H9 (cell line): Measurements from ENCODE around the gene CHRM5. TPM values are rescaled to one million over a fixed set of nuclear protein-coding genes. Genes with fewer than 3 reads are reported as not detected.

Experiments used
- DNase-seq: peaks from one replicate; pipeline ENCODE4 v3.0.0-alpha.2; 2017
- H2AFZ ChIP-seq: one replicate; pipeline ENCODE4 v1.6.1; 2013; ENCODE audit warnings: mild to moderate bottlenecking, low read length, control low read depth, moderate library complexity
- H2AK5ac ChIP-seq: 2 replicates; pipeline ENCODE4 v1.6.1; 2013; ENCODE audit warnings: low read length, control low read depth, mixed read lengths; ENCODE audit not compliant: insufficient read length
- H2BK120ac ChIP-seq: one replicate; pipeline ENCODE4 v1.6.1; 2013; ENCODE audit warnings: low read depth, mild to moderate bottlenecking, low read length, control low read depth, inconsistent platforms; ENCODE audit not compliant: poor library complexity, severe bottlenecking
- H2BK12ac ChIP-seq: 2 replicates; pipeline ENCODE4 v1.6.1; 2013; ENCODE audit warnings: low read length, control low read depth, mixed read lengths, low read depth; ENCODE audit not compliant: insufficient read length
- H2BK15ac ChIP-seq: 2 replicates; pipeline ENCODE4 v1.6.1; 2013; ENCODE audit warnings: low read depth, low read length, control low read depth
- H2BK20ac ChIP-seq: one replicate; pipeline ENCODE4 v1.6.1; 2013; ENCODE audit warnings: low read depth, mild to moderate bottlenecking, low read length, control low read depth, inconsistent platforms; ENCODE audit not compliant: poor library complexity, severe bottlenecking
- H2BK5ac ChIP-seq: 2 replicates; pipeline ENCODE4 v1.6.1; 2013; ENCODE audit warnings: low read length, control low read depth, mixed read lengths; ENCODE audit not compliant: insufficient read length
- H3K14ac ChIP-seq: 2 replicates; pipeline ENCODE4 v1.6.1; 2013; ENCODE audit warnings: low read length, control low read depth; ENCODE audit not compliant: insufficient read depth
- H3K18ac ChIP-seq: 2 replicates; pipeline ENCODE4 v1.6.1; 2013; ENCODE audit warnings: low read depth, mild to moderate bottlenecking, mixed read lengths, low read length, control low read depth; ENCODE audit not compliant: insufficient read length
- H3K23ac ChIP-seq: 2 replicates; pipeline ENCODE4 v1.6.1; 2013; ENCODE audit warnings: low read length, control low read depth, mixed read lengths, low read depth; ENCODE audit not compliant: insufficient read length
- H3K23me2 ChIP-seq: 2 replicates; pipeline ENCODE4 v1.6.1; 2013; ENCODE audit warnings: low read depth, mild to moderate bottlenecking, mixed read lengths, low read length, control low read depth; ENCODE audit not compliant: insufficient read length, poor library complexity, severe bottlenecking
- H3K27ac ChIP-seq: 2 replicates; pipeline ENCODE4 v1.5.1; 2013; ENCODE audit warnings: low read length, control low read depth, mixed read lengths, low read depth; ENCODE audit not compliant: insufficient read length
- H3K27me3 ChIP-seq: 2 replicates; pipeline ENCODE4 v1.6.1; 2013; ENCODE audit warnings: low read length, control low read depth, inconsistent platforms; ENCODE audit not compliant: insufficient read depth
- H3K4ac ChIP-seq: 2 replicates; pipeline ENCODE4 v1.6.1; 2013; ENCODE audit warnings: low read depth, mild to moderate bottlenecking, control low read depth, inconsistent platforms, low read length, moderate library complexity
- H3K4me1 ChIP-seq: 2 replicates; pipeline ENCODE4 v1.6.1; 2013; ENCODE audit warnings: low read length, control low read depth, inconsistent platforms; ENCODE audit not compliant: insufficient read depth
- H3K4me2 ChIP-seq: 2 replicates; pipeline ENCODE4 v1.6.1; 2013; ENCODE audit warnings: low read length, control low read depth, mixed read lengths; ENCODE audit not compliant: insufficient read length, insufficient read depth
- H3K56ac ChIP-seq: 2 replicates; pipeline ENCODE4 v1.6.1; 2013; ENCODE audit warnings: low read depth, mild to moderate bottlenecking, mixed read lengths, low read length, control low read depth; ENCODE audit not compliant: insufficient read length
- H3K79me1 ChIP-seq: 2 replicates; pipeline ENCODE4 v1.6.1; 2013; ENCODE audit warnings: low read depth, mild to moderate bottlenecking, moderate library complexity, low read length, control low read depth, inconsistent platforms; ENCODE audit not compliant: insufficient read depth, poor library complexity, severe bottlenecking
- H3K79me2 ChIP-seq: 2 replicates; pipeline ENCODE4 v1.6.1; 2013; ENCODE audit warnings: low read length, control low read depth, inconsistent platforms; ENCODE audit not compliant: insufficient read depth
- H3K9ac ChIP-seq: 2 replicates; pipeline ENCODE4 v1.6.1; 2013; ENCODE audit warnings: low read length, control low read depth, mixed read lengths; ENCODE audit not compliant: insufficient read length; ENCODE audit errors: extremely low read depth
- H3K9me3 ChIP-seq: one replicate; pipeline ENCODE4 v1.6.1; 2013; ENCODE audit warnings: low read depth, low read length, inconsistent platforms; ENCODE audit not compliant: control insufficient read depth
- H3T11ph ChIP-seq: one replicate; pipeline ENCODE4 v1.6.1; 2013; ENCODE audit warnings: mild to moderate bottlenecking, low read length, control low read depth, inconsistent platforms
- H4K20me1 ChIP-seq: one replicate; pipeline ENCODE4 v1.6.1; 2013; ENCODE audit not compliant: control insufficient read depth, insufficient read length, insufficient read depth
- H4K5ac ChIP-seq: 2 replicates; pipeline ENCODE4 v1.6.1; 2013; ENCODE audit warnings: low read depth, mild to moderate bottlenecking, mixed read lengths, low read length, control low read depth; ENCODE audit not compliant: insufficient read length
- H4K8ac ChIP-seq: replicated peaks from 2 replicates; pipeline ENCODE4 v1.6.1; 2013; ENCODE audit warnings: low read length, control low read depth, mixed read lengths, low read depth; ENCODE audit not compliant: insufficient read length
- H4K91ac ChIP-seq: 2 replicates; pipeline ENCODE4 v1.6.1; 2013; ENCODE audit warnings: low read depth, mild to moderate bottlenecking, moderate library complexity, mixed read lengths, low read length, control low read depth; ENCODE audit not compliant: insufficient read length
- H3K27ac Mint-ChIP-seq, 3 experiments: 2 replicates in 2 of 3; 3 replicates in 1 of 3; pipeline ENCODE4 v1.8.0; 2020 to 2021; ENCODE audit warnings: mixed read lengths in 3 of 3, mild to moderate bottlenecking in 1 of 3, moderate library complexity in 1 of 3
- H3K27me3 Mint-ChIP-seq: 2 replicates; pipeline ENCODE4 v1.8.0; 2021; ENCODE audit warnings: low read depth, mild to moderate bottlenecking, moderate library complexity, mixed read lengths
- H3K36me3 Mint-ChIP-seq, 3 experiments: 2 replicates in 2 of 3; 3 replicates in 1 of 3; pipeline ENCODE4 v1.8.0; 2020 to 2021; ENCODE audit warnings: low read depth in 3 of 3, mixed read lengths in 3 of 3; ENCODE audit not compliant: insufficient read depth in 1 of 3
- H3K4me1 Mint-ChIP-seq, 2 experiments: 2 replicates each; pipeline ENCODE4 v1.8.0; 2020; ENCODE audit warnings: mixed read lengths in 2 of 2
- H3K4me3 Mint-ChIP-seq, 2 experiments: 2 replicates in 1 of 2; 3 replicates in 1 of 2; pipeline ENCODE4 v1.8.0; 2020 to 2021; ENCODE audit warnings: mild to moderate bottlenecking in 2 of 2, mixed read lengths in 2 of 2, moderate library complexity in 1 of 2
- H3K9me3 Mint-ChIP-seq, 2 experiments: 2 replicates in 1 of 2; 3 replicates in 1 of 2; pipeline ENCODE4 v1.8.0; 2020; ENCODE audit warnings: mild to moderate bottlenecking in 2 of 2, mixed read lengths in 2 of 2, moderate library complexity in 1 of 2
- WGBS: extraction: QIAGEN DNeasy Blood & Tissue Kit; methylation state at CpG from one replicate; pipeline ENCODE4 v1.1.7; 2013; ENCODE audit warnings: missing lambda C conversion rate, low lambda C conversion rate, mixed read lengths; ENCODE audit not compliant: insufficient read length; ENCODE audit errors: extremely low coverage; 5-methylcytosine and 5-hydroxymethylcytosine counted together
- total RNA-seq: library from RNA; stranded (reverse); gene quantifications from 2 replicates; pipeline ENCODE4 v1.2.1, GENCODE V29; 2021
- TF ChIP-seq, protein P1 (sequence below): fragments of 200-600 bp; sonication (generic); conservative IDR thresholded peaks from 3 replicates; pipeline ENCODE4 v1.8.0; 2021; ENCODE audit warnings: antibody characterized with exemption, mild to moderate bottlenecking

The CHRM5 gene
- total RNA-seq, 1 experiment from 2014 or later = not detected

DNA sequence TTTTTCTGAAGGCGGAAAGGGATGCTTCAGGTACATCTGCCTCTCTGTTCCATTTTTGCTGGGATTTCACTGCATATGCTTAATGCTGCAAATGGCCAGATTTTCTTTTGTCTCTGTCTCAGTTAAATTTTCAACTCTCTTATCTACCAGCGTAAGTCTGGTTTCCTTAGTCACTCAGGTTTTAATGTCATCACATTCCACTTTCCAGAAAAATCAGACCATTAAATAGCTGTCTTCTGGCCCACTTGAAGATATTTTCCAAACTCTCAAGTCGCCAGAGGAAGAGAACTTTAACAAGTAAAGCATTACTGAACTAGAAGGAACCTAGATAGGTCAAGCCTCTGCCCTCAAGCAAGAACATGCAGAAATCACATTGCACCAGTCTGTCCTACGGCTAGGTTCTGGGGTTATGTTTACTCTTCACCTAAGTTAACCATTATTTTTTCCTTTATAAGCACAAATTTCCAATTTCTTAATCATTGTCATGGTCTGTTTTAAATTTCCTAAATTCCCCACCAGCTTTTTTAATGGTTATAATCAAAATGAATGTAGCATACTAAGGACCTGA, 44.2 kb downstream of the CHRM5 start:
- H3K9me3 ChIP-seq = no peaks in the 10 kb centered on the region
- H4K5ac ChIP-seq = no peak overlapping the region
- Mint-ChIP-seq H3K36me3 (peaks cover 0 to 9% (median 2%) of the 10 kb centered on the region in 3 experiments; a peak in 5 of 7 replicates), H3K4me3 (no peak overlapping the region), H3K4me1 (peaks cover 17 to 19% of the 10 kb centered on the region in 2 experiments), H3K27ac (no peak overlapping the region), H3K9me3 (no peaks in the 10 kb centered on the region; a peak in 1 of 5 replicates), H3K27me3 (no peaks in the 10 kb centered on the region)
- H3K18ac ChIP-seq = no peak overlapping the region
- H4K91ac ChIP-seq = no peak overlapping the region
- no peak overlapping the region for H3K14ac ChIP-seq
- H3K23me2 ChIP-seq = no peaks in the 10 kb centered on the region
- H3K9ac ChIP-seq = no peak overlapping the region
- H3K79me2 ChIP-seq = no peaks in the 10 kb centered on the region
- no peak overlapping the region for H2BK15ac ChIP-seq
- H2BK12ac ChIP-seq = no peak overlapping the region
- H2BK120ac ChIP-seq = no peak overlapping the region
- H3K4ac ChIP-seq = no peak overlapping the region
- H4K8ac ChIP-seq = no peak overlapping the region
- TF ChIP-seq, protein P1, sequence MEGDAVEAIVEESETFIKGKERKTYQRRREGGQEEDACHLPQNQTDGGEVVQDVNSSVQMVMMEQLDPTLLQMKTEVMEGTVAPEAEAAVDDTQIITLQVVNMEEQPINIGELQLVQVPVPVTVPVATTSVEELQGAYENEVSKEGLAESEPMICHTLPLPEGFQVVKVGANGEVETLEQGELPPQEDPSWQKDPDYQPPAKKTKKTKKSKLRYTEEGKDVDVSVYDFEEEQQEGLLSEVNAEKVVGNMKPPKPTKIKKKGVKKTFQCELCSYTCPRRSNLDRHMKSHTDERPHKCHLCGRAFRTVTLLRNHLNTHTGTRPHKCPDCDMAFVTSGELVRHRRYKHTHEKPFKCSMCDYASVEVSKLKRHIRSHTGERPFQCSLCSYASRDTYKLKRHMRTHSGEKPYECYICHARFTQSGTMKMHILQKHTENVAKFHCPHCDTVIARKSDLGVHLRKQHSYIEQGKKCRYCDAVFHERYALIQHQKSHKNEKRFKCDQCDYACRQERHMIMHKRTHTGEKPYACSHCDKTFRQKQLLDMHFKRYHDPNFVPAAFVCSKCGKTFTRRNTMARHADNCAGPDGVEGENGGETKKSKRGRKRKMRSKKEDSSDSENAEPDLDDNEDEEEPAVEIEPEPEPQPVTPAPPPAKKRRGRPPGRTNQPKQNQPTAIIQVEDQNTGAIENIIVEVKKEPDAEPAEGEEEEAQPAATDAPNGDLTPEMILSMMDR = no peak
- no peak overlapping the region for H3K23ac ChIP-seq
- H2AFZ ChIP-seq = no peak overlapping the region
- H2BK5ac ChIP-seq = no peak overlapping the region
- H3K27me3 ChIP-seq = no peaks in the 10 kb centered on the region
- no peaks in the 10 kb centered on the region for H3K79me1 ChIP-seq
- no CpG with 5 or more reads among the region's 4 CpGs for WGBS
- H3K4me1 ChIP-seq = peaks cover 2% of the 10 kb centered on the region; the same call in 1 of the 2 replicates
- no peak overlapping the region for H3K56ac ChIP-seq
- H2BK20ac ChIP-seq = no peak overlapping the region
- H3T11ph ChIP-seq = no peak overlapping the region
- H2AK5ac ChIP-seq = no peak overlapping the region
- H4K20me1 ChIP-seq = no peaks in the 10 kb centered on the region
- no peak overlapping the region for H3K27ac ChIP-seq
- DNase-seq = no peak
- H3K4me2 ChIP-seq = no peak overlapping the region
